ENCODE measurements around the gene VAMP2. TPM values are rescaled to one million over a fixed set of nuclear protein-coding genes. Genes with fewer than 3 reads are reported as not detected.

The VAMP2 gene
- total RNA-seq, 1 donor from 2014 or later: 117 TPM

DNA sequence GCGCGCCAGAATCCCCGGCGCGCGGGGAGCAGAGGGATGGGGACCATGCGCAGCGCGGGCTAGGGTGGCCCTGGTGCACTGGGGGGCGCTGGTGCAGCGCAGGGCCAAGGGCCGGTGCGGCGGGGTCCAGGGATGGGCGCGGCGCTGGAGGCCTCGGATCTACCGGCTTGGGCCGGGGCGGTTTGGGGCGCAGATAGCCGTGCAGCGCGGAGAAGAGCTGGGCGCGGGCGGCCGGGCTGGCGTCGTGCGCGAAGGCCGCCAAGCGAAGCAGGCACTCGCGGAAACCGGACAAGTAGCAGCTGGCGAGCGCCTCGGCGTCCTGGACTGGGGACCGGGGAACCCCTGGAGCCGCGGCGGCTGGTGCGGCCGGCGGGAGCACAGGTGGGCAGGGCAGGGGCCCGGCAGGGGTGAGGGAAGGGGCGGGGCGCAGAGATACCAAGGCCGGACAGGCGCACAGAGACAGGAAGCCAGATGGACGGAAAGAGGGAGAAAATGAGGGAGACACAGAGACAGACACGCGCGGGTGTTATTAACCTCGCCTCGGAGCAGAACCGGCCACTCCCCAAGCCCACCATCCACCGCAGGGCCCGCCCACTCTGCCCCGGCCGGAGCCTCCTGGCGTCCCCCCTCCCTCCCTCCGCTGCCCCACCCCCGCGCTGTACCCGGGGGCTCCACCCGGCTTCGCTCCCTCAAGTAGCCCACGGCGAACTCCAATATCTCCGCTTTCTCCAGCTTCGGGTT is 40.9 kb downstream of the VAMP2 start:
- Mint-ChIP-seq H3K4me1 (ENCODE audit: low read depth, unreplicated experiment) (peaks cover 31% of the 10 kb centered on the region), H3K9me3 (ENCODE audit: unreplicated experiment) (peaks cover 53% of the 10 kb centered on the region), H3K4me3 (ENCODE audit: unreplicated experiment) (peak overlapping the region; percentile 95), H3K27me3 (ENCODE audit: unreplicated experiment) (peaks cover 60% of the 10 kb centered on the region), H3K36me3 (ENCODE audit: unreplicated experiment) (no peaks in the 10 kb centered on the region), H3K27ac (ENCODE audit: unreplicated experiment) (no peak overlapping the region)
- TF ChIP-seq, protein P1, sequence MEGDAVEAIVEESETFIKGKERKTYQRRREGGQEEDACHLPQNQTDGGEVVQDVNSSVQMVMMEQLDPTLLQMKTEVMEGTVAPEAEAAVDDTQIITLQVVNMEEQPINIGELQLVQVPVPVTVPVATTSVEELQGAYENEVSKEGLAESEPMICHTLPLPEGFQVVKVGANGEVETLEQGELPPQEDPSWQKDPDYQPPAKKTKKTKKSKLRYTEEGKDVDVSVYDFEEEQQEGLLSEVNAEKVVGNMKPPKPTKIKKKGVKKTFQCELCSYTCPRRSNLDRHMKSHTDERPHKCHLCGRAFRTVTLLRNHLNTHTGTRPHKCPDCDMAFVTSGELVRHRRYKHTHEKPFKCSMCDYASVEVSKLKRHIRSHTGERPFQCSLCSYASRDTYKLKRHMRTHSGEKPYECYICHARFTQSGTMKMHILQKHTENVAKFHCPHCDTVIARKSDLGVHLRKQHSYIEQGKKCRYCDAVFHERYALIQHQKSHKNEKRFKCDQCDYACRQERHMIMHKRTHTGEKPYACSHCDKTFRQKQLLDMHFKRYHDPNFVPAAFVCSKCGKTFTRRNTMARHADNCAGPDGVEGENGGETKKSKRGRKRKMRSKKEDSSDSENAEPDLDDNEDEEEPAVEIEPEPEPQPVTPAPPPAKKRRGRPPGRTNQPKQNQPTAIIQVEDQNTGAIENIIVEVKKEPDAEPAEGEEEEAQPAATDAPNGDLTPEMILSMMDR (IDR thresholded peaks at IDR 0.05; ENCODE audit: partially characterized antibody, unreplicated experiment): no peak
- peak; percentile 75 for DNase-seq

DNA sequence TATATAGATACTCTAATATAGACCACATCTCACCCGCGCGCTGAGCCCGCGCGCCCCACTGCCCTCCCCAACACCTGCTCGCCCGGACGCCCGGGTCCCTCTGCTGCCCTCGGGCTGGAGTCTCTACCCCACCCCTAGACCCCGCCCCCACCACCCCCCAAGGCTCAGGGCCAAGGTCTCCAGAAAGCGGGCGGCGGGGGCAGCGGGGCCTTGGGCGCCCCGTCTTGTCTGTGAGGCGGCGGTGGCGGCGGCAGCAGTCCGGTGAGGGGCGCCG is 41.4 kb downstream of the VAMP2 start:
- Mint-ChIP-seq H3K9me3 (ENCODE audit: unreplicated experiment) (peaks cover 50% of the 10 kb centered on the region), H3K27ac (ENCODE audit: unreplicated experiment) (no peak overlapping the region), H3K4me3 (ENCODE audit: unreplicated experiment) (peak overlapping the region; percentile 91), H3K36me3 (ENCODE audit: unreplicated experiment) (no peaks in the 10 kb centered on the region), H3K27me3 (ENCODE audit: unreplicated experiment) (peaks cover 58% of the 10 kb centered on the region), H3K4me1 (ENCODE audit: low read depth, unreplicated experiment) (peaks cover 28% of the 10 kb centered on the region)
- no peak for DNase-seq
- TF ChIP-seq, protein P1 (IDR thresholded peaks at IDR 0.05; ENCODE audit: partially characterized antibody, unreplicated experiment): no peak

DNA sequence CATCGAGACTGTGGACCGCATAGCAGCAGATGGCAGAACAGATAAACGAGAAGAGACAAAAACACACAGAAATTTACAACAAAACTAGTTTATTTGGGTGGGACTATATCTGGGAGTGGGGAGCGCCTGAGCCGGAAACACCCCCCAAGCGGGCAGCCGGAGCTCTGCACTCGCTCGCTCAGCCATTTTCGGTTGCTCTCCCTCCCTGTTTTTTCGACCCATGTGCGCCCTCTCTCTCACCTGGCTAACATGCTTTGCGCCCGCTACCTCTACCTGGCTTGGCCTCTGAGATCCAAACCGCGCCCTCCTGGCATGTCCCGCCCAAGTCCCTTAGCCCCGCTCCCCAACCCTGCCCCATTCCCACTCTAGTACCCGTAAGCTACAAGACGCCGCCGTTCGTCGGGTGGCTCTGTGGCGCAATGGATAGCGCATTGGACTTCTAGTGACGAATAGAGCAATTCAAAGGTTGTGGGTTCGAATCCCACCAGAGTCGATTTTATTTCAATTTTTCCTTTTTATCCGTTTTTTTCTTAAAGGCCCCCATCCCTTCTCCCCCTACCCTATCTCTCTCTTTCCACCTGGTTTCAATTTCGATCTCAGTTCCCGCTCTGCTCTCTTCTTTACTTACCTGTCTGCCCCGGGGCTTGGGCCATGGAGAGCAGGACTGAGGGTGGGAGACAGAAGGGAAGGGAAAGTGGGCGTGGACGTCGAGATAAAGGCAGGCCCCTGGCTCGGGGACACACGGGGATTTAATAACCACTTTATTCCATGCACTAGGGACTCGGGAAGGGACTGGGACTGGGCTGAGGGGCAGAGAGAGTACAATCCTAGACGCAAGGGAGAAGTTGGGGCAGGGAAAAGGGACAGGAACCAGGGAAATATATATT is 42.0 kb downstream of the VAMP2 start:
- H3K4me1 Mint-ChIP-seq (ENCODE audit: low read depth, unreplicated experiment): peaks cover 28% of the 10 kb centered on the region

DNA sequence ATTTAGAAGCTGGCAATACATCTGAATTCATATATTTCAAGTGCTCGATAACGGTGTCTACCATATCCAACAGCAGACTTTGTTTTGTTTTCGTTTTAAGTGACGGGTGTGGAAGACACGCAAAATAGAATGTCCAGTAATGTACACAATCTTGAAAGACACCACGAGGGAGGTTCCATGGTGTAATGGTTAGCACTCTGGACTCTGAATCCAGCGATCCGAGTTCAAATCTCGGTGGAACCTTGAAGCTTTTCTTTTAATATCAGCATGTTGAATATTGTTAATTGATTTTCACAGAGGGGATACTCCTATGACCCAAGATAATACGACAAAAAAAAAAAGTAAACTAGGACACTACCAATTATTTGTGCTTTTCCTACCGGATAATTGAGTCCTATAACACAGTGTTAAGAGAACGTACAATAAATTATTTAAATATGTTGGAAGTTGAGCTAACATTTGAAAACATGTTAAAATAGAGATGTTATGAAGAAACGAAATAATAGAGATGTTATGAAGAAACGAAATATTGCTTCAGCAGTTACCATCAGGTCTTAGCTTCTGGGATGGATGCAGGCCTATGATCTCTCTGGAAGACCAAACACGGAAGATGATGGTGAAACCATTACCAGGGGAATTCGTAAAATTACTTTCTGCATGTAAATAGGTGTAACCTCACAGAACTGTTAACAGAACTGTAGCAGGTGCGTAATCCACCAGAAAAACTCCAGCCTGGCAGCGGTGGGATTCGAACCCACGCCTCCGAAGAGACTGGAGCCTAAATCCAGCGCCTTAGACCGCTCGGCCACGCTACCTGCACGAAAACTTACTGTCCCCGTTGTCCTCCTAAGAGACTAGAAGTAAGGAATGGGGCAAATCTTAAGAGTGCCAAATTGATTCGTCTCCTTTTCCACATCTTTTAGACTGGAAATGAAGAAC is 42.9 kb downstream of the VAMP2 start:
- DNase-seq: peak; percentile 86
- Mint-ChIP-seq H3K27me3 (ENCODE audit: unreplicated experiment) (peaks cover 47% of the 10 kb centered on the region), H3K4me3 (ENCODE audit: unreplicated experiment) (peak overlapping the region; percentile 91), H3K9me3 (ENCODE audit: unreplicated experiment) (peaks cover 36% of the 10 kb centered on the region), H3K27ac (ENCODE audit: unreplicated experiment) (peak overlapping the region; percentile 89), H3K4me1 (ENCODE audit: low read depth, unreplicated experiment) (peaks cover 24% of the 10 kb centered on the region), H3K36me3 (ENCODE audit: unreplicated experiment) (no peaks in the 10 kb centered on the region)
- TF ChIP-seq, protein P1 (IDR thresholded peaks at IDR 0.05; ENCODE audit: partially characterized antibody, unreplicated experiment): no peak

More for the DNA sequence above, 42.0 kb downstream of the VAMP2 start:
- TF ChIP-seq, protein P1 (IDR thresholded peaks at IDR 0.05; ENCODE audit: partially characterized antibody, unreplicated experiment): peak; percentile 55
- no peaks in the 10 kb centered on the region for H3K36me3 Mint-ChIP-seq (ENCODE audit: unreplicated experiment)
- H3K27ac Mint-ChIP-seq (ENCODE audit: unreplicated experiment): peak overlapping the region; percentile 89
- H3K27me3 Mint-ChIP-seq (ENCODE audit: unreplicated experiment): peaks cover 53% of the 10 kb centered on the region
- peaks cover 45% of the 10 kb centered on the region for H3K9me3 Mint-ChIP-seq (ENCODE audit: unreplicated experiment)
- DNase-seq: peak; percentile 75
- peak overlapping the region; percentile 91 for H3K4me3 Mint-ChIP-seq (ENCODE audit: unreplicated experiment)
